Nephron progenitor cell (in vitro differentiated cells): ENCODE results near the gene CAPZB.
A peak's percentile ranks its signal among the peaks of the same experiment; 100 is the strongest.

Experiments
- DNase-seq: peaks from one replicate; pipeline ENCODE4 v3.0.0; 2021
- H3K27ac Mint-ChIP-seq: 2 replicates; pipeline ENCODE4 v1.8.0; 2021; ENCODE audit warnings: mild to moderate bottlenecking, moderate library complexity, mixed read lengths
- H3K27me3 Mint-ChIP-seq: 2 replicates; pipeline ENCODE4 v1.8.0; 2021; ENCODE audit warnings: mild to moderate bottlenecking, low read depth, mixed read lengths; ENCODE audit not compliant: poor library complexity
- H3K36me3 Mint-ChIP-seq: 2 replicates; pipeline ENCODE4 v1.8.0; 2021; ENCODE audit warnings: low read depth, mixed read lengths
- H3K4me1 Mint-ChIP-seq: 2 replicates; pipeline ENCODE4 v1.8.0; 2021; ENCODE audit warnings: mixed read lengths
- H3K4me3 Mint-ChIP-seq: 2 replicates; pipeline ENCODE4 v1.8.0; 2021; ENCODE audit warnings: mild to moderate bottlenecking, moderate library complexity, mixed read lengths
- H3K9me3 Mint-ChIP-seq: 2 replicates; pipeline ENCODE4 v1.8.0; 2021; ENCODE audit warnings: mild to moderate bottlenecking, moderate library complexity, mixed read lengths
- CTCF ChIP-seq: fragments of 200-600 bp; sonication (generic); IDR thresholded peaks from 2 replicates; pipeline ENCODE4 v1.5.0; 2021; ENCODE audit warnings: antibody characterized with exemption

The CAPZB gene

GRCh38 chr1:19453741-19454201, 31.6 kb downstream of the CAPZB start:
- TF ChIP-seq CTCF, result no peak
- Mint-ChIP-seq H3K27me3 (peaks cover 3% of the 10 kb centered on the region), H3K9me3 (no peaks in the 10 kb centered on the region), H3K36me3 (peaks cover 10% of the 10 kb centered on the region), H3K4me1 (peaks cover 86% of the 10 kb centered on the region), H3K27ac (peak overlapping the region; percentile 15), H3K4me3 (no peak overlapping the region)
- no peak for DNase-seq

GRCh38 chr1:19452221-19452663, 33.1 kb downstream of the CAPZB start:
- Mint-ChIP-seq H3K27me3 (peaks cover 3% of the 10 kb centered on the region), H3K27ac (no peak overlapping the region), H3K4me3 (no peak overlapping the region), H3K9me3 (no peaks in the 10 kb centered on the region), H3K4me1 (peaks cover 87% of the 10 kb centered on the region), H3K36me3 (peaks cover 14% of the 10 kb centered on the region)
- no peak for TF ChIP-seq CTCF
- no peak for DNase-seq

- Mint-ChIP-seq H3K27ac (no peak overlapping the region), H3K27me3 (peaks cover 3% of the 10 kb centered on the region), H3K36me3 (peaks cover 14% of the 10 kb centered on the region), H3K4me3 (no peak overlapping the region), H3K9me3 (no peaks in the 10 kb centered on the region), H3K4me1 (peaks cover 87% of the 10 kb centered on the region)
- DNase-seq, result no peak
- no peak for TF ChIP-seq CTCF
These were observed 34.4 kb downstream of the CAPZB start for GRCh38 chr1:19450811-19451515.

- TF ChIP-seq CTCF, result no peak
- Mint-ChIP-seq H3K9me3 (no peaks in the 10 kb centered on the region), H3K27ac (peak overlapping the region; percentile 97), H3K4me3 (no peak overlapping the region), H3K36me3 (peaks cover 14% of the 10 kb centered on the region), H3K27me3 (peaks cover 3% of the 10 kb centered on the region), H3K4me1 (peaks cover 87% of the 10 kb centered on the region)
- DNase-seq, result no peak
These were observed 35.7 kb downstream of the CAPZB start for GRCh38 chr1:19449454-19450228.

- peaks cover 87% of the 10 kb centered on the region for H3K4me1 Mint-ChIP-seq
- peak overlapping the region; percentile 41 for H3K4me3 Mint-ChIP-seq
- no peak for TF ChIP-seq CTCF
- peak; percentile 29 for DNase-seq
- H3K27ac Mint-ChIP-seq, result peak overlapping the region; percentile 97
- H3K9me3 Mint-ChIP-seq, result no peaks in the 10 kb centered on the region
- peaks cover 2% of the 10 kb centered on the region for H3K27me3 Mint-ChIP-seq
- peaks cover 14% of the 10 kb centered on the region for H3K36me3 Mint-ChIP-seq
These were observed 36.6 kb downstream of the CAPZB start for GRCh38 chr1:19448491-19449439.
